ENCODE results near the gene THSD7B. TPM values are rescaled to one million over a fixed set of nuclear protein-coding genes. Genes with fewer than 3 reads are reported as not detected.

Gene THSD7B
- total RNA-seq, 4 donors from 2014 or later, result 0.12 to 1.1 (median 0.39) TPM

GRCh38 chr2:137178951-137179377 is 413.6 kb downstream of the THSD7B start:
- Histone ChIP-seq H3K9me3 (no peaks in the 10 kb centered on the region), H3K4me3 (no peak overlapping the region), H3K4me1 (no peaks in the 10 kb centered on the region), H3K36me3 (no peaks in the 10 kb centered on the region), H3K27me3 (no peaks in the 10 kb centered on the region), H3K27ac (no peak overlapping the region)
- ATAC-seq, result peak; percentile 39
- no peak for TF ChIP-seq EP300 (IDR thresholded peaks at IDR 0.05)
- no peak for TF ChIP-seq CTCF (IDR thresholded peaks at IDR 0.05)
- TF ChIP-seq POLR2AphosphoS5 (IDR thresholded peaks at IDR 0.05), result no peak
- 41 to 80% methylated on average over 2 of the region's 2 CpGs for WGBS, 2 donors (ENCODE audit: low coverage in 1 of 2)

- TF ChIP-seq EP300 (IDR thresholded peaks at IDR 0.05) (no peak), POLR2A (IDR thresholded peaks at IDR 0.05) (no peak), POLR2AphosphoS5 (IDR thresholded peaks at IDR 0.05) (no peak), CTCF (IDR thresholded peaks at IDR 0.05) (no peak)
- ATAC-seq, result no peak
- Histone ChIP-seq H3K4me3 (no peak overlapping the region), H3K27me3 (no peaks in the 10 kb centered on the region), H3K36me3 (no peaks in the 10 kb centered on the region), H3K4me1 (no peaks in the 10 kb centered on the region), H3K27ac (no peak overlapping the region), H3K9me3 (no peaks in the 10 kb centered on the region)
These were observed 414.2 kb downstream of the THSD7B start for GRCh38 chr2:137179542-137179941.

- Histone ChIP-seq H3K27me3 (no peaks in the 10 kb centered on the region), H3K4me1 (no peaks in the 10 kb centered on the region), H3K9me3 (no peaks in the 10 kb centered on the region), H3K36me3 (no peaks in the 10 kb centered on the region), H3K4me3 (no peak overlapping the region), H3K27ac (no peak overlapping the region)
- 83 to 88% methylated on average over 2 of the region's 2 CpGs for WGBS, 2 donors (ENCODE audit: low coverage in 1 of 2)
- TF ChIP-seq POLR2AphosphoS5 (IDR thresholded peaks at IDR 0.05), result no peak
- TF ChIP-seq CTCF (IDR thresholded peaks at IDR 0.05), result no peak
- TF ChIP-seq POLR2A (IDR thresholded peaks at IDR 0.05), result no peak
- no peak for TF ChIP-seq EP300 (IDR thresholded peaks at IDR 0.05)
- no peak for ATAC-seq
These were observed 414.7 kb downstream of the THSD7B start for GRCh38 chr2:137180012-137180411.

- no peak for ATAC-seq
- no peaks in the 10 kb centered on the region for H3K27me3 ChIP-seq
- no peak overlapping the region for H3K27ac ChIP-seq
- H3K4me1 ChIP-seq, result no peaks in the 10 kb centered on the region
- H3K36me3 ChIP-seq, result no peaks in the 10 kb centered on the region
- 100% methylated on average over 1 of the region's 1 CpG; no CpG with 5 or more reads in 1 of the 2 donors for WGBS, 2 donors (ENCODE audit: low coverage in 1 of 2)
- no peak overlapping the region for H3K4me3 ChIP-seq
- no peak for TF ChIP-seq POLR2A (IDR thresholded peaks at IDR 0.05)
- no peak for TF ChIP-seq CTCF (IDR thresholded peaks at IDR 0.05)
- no peak for TF ChIP-seq EP300 (IDR thresholded peaks at IDR 0.05)
- no peak for TF ChIP-seq POLR2AphosphoS5 (IDR thresholded peaks at IDR 0.05)
- H3K9me3 ChIP-seq, result peaks cover 0 to 5% (median 0%) of the 10 kb centered on the region in 3 donors
These were observed 416.0 kb downstream of the THSD7B start for GRCh38 chr2:137181370-137181769.

- TF ChIP-seq CTCF (IDR thresholded peaks at IDR 0.05) (no peak), POLR2A (IDR thresholded peaks at IDR 0.05) (no peak), POLR2AphosphoS5 (IDR thresholded peaks at IDR 0.05) (no peak), EP300 (IDR thresholded peaks at IDR 0.05) (no peak)
- no peaks in the 10 kb centered on the region for H3K36me3 ChIP-seq
- H3K27me3 ChIP-seq, result no peaks in the 10 kb centered on the region
- peaks cover 0 to 5% (median 0%) of the 10 kb centered on the region in 3 donors for H3K9me3 ChIP-seq
- ATAC-seq, result no peak
- no peaks in the 10 kb centered on the region for H3K4me1 ChIP-seq
- H3K4me3 ChIP-seq, result no peak overlapping the region
- WGBS, 2 donors (ENCODE audit: low coverage in 1 of 2), result 48 to 58% methylated on average over 3 of the region's 3 CpGs
- no peak overlapping the region for H3K27ac ChIP-seq
These were observed 416.7 kb downstream of the THSD7B start for GRCh38 chr2:137182071-137182470.
